Upper lobe of left lung (tissue), 4 donors: ENCODE data around the gene CMKLR1.

Experiments
- CTCF ChIP-seq, 6 experiments: fragments of 450-650 bp in 4 of 6; fragments of 200-600 bp in 2 of 6; sonication (generic) in 2 of 6; IDR thresholded peaks; one replicate each; pipeline ENCODE4 v1.5.1; 2016 to 2019; ENCODE audit warnings: antibody characterized with exemption in 6 of 6
- EP300 ChIP-seq, 4 donors: sonication (generic); formaldehyde crosslinking; IDR thresholded peaks; one replicate each; pipeline ENCODE4 v1.5.1; 2017; ENCODE audit warnings: antibody characterized with exemption in 4 of 4, control low read depth in 2 of 4
- POLR2A ChIP-seq, 4 donors: fragments of 450-650 bp; IDR thresholded peaks; one replicate each; pipeline ENCODE4 v1.5.1; 2016 to 2017; ENCODE audit warnings: antibody characterized with exemption in 4 of 4, mild to moderate bottlenecking in 2 of 4
- POLR2AphosphoS5 ChIP-seq, 2 donors: sonication (generic); formaldehyde crosslinking; IDR thresholded peaks; one replicate each; pipeline ENCODE4 v1.5.1; 2017; ENCODE audit warnings: antibody characterized with exemption in 2 of 2

GRCh38 chr12:108241986-108242703 is 97.0 kb downstream of the CMKLR1 start:
- TF ChIP-seq EP300 (IDR thresholded peaks at IDR 0.05) (no peak), POLR2A (IDR thresholded peaks at IDR 0.05) (no peak), CTCF (IDR thresholded peaks at IDR 0.05) (no peak), POLR2AphosphoS5 (IDR thresholded peaks at IDR 0.05) (no peak)
